Pons (tissue), 1 donor: Measurements from ENCODE around the gene ZNF385D.
"Not testable (repeated sequence)": the region's sequence is repeated elsewhere in the genome, so short reads cannot be mapped to it uniquely, and the experiment has no call there.

Experiments
- DNase-seq: peaks from one replicate; pipeline ENCODE4 v3.0.0-alpha.2; 2016; ENCODE audit warnings: low spot score

The ZNF385D gene

GRCh38 chr3:21509731-21510470 is 241.1 kb downstream of the ZNF385D start:
- DNase-seq, result no peak

GRCh38 chr3:21508246-21508645 is 242.8 kb downstream of the ZNF385D start:
- DNase-seq, result no peak

- no peak for DNase-seq
Measured at GRCh38 chr3:21505711-21506460, 245.1 kb downstream of the ZNF385D start.

- no peak for DNase-seq
Measured at GRCh38 chr3:21502656-21503055, 248.4 kb downstream of the ZNF385D start.

GRCh38 chr3:21500834-21501233 is 250.2 kb downstream of the ZNF385D start:
- DNase-seq, result no peak

- not testable (repeated sequence) for DNase-seq
Measured at GRCh38 chr3:21490671-21491070, 260.3 kb downstream of the ZNF385D start.

- no peak for DNase-seq
Measured at GRCh38 chr3:21487520-21487919, 263.5 kb downstream of the ZNF385D start.

- DNase-seq, result not testable (repeated sequence)
Measured at GRCh38 chr3:21486024-21486935, 264.7 kb downstream of the ZNF385D start.

GRCh38 chr3:21484828-21485144 is 266.2 kb downstream of the ZNF385D start:
- peak; percentile 45 for DNase-seq

- DNase-seq, result peak; percentile 81
Measured at GRCh38 chr3:21484057-21484827, 266.8 kb downstream of the ZNF385D start.

- DNase-seq, result no peak
Measured at GRCh38 chr3:21481991-21482390, 269.0 kb downstream of the ZNF385D start.

- DNase-seq, result no peak
Measured at GRCh38 chr3:21477541-21478288, 273.3 kb downstream of the ZNF385D start.

- no peak for DNase-seq
Measured at GRCh38 chr3:21466476-21466875, 284.5 kb downstream of the ZNF385D start.

- no peak for DNase-seq
Measured at GRCh38 chr3:21464746-21465145, 286.3 kb downstream of the ZNF385D start.

GRCh38 chr3:21463319-21463718 is 287.7 kb downstream of the ZNF385D start:
- no peak for DNase-seq

GRCh38 chr3:21462141-21462540 is 288.9 kb downstream of the ZNF385D start:
- DNase-seq, result no peak

- DNase-seq, result no peak
Measured at GRCh38 chr3:21457084-21457483, 293.9 kb downstream of the ZNF385D start.

- no peak for DNase-seq
Measured at GRCh38 chr3:21449738-21450137, 301.3 kb downstream of the ZNF385D start.

- no peak for DNase-seq
Measured at GRCh38 chr3:21447476-21448151, 303.4 kb downstream of the ZNF385D start.

- DNase-seq, result no peak
Measured at GRCh38 chr3:21446945-21447475, 304.0 kb downstream of the ZNF385D start.
